GM19025 (cell line): ENCODE results near the gene GTSE1.

ENCODE experiments used
- ATAC-seq: cut with Tn5 transposase; IDR thresholded peaks from one replicate; pipeline ENCODE4 v1.9.1; 2021; ENCODE audit warnings: mild to moderate bottlenecking, low read depth, moderate library complexity; ENCODE audit not compliant: unreplicated experiment

The GTSE1 gene

DNA sequence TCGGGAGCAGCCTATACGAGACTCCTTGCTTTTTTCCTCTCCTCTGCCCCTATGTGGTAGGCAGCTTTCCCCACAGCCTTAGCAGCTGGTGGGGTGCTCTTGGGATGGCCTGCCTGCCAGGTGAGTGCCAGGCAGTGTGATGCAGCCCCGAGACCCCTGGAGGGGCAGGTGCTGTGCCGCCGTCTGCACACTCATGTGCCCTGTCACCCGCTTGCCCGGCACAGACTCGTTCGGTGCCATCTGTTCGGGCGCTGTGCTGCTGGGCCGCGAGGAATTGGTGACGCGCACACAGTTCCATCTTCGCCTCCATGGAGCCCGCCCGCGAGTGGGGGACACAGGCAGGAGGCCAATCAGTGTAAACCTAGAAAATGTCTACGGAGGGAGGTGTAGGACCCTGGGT is 54.0 kb downstream of the GTSE1 start:
- no peak for ATAC-seq

DNA sequence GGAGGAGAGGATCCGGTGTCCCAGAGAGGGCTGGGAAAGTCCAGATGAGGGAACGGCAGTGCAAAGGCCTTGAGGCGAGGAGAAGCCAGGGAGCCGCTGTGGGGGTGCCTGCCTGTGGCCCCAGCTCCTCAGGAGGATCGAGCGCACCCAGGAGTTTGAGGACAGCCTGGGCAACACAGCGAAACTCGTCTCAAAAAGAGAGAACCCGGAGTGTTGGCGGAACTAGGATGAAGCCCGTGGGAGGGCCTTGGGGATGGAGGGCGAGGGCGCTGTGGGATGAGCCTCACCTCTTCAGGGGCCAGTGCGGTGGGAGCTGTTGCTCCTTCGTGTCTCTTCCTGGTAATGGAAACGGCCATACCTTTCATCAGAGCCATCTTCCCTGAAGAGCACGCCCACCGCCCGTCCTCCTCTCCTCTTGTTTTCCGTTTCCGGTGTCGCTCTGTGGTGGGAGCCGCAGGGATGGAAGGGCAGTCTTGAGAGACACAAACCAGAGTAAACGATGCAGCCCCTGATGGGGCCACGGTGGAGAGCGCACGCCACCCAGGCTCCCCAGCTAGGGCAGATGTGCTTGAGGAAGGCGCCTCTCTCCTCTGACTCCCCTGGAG is 54.6 kb downstream of the GTSE1 start:
- ATAC-seq, result no peak

GRCh38 chr22:46351767-46352166 is 55.1 kb downstream of the GTSE1 start:
- ATAC-seq, result no peak

- no peak for ATAC-seq
Measured at GRCh38 chr22:46352276-46352675, 55.6 kb downstream of the GTSE1 start.

- ATAC-seq, result no peak
Measured at GRCh38 chr22:46352691-46353386, 56.2 kb downstream of the GTSE1 start.

DNA sequence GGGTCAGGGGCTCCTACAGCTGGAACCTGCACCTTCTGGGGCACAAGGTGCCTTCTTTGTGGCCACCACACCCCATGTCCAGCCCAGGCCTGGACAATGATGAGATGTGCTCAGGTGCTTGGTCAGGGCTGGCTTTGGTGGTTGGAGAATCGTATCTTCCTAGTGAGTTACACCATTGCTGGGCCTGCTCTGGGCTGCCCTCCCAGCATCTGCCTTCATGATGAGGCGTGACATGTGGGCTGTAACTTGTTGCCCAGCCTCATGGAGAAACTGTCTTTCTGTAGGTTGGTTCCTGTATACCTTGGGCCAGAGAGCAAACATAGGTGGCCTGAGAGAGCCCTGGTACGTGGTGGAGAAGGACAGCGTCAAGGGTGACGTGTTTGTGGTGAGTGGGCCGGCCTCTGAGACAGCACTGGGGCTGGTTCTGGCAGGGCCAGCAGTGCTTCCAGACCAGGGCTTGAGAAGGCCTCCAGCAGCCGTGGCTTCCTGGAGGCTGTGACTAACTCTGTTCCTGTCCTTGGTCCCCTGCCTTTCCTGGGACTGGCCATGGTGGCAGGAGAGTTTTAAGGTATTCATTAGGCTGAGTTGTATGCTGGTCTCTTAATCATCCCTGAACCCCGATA is 56.9 kb downstream of the GTSE1 start:
- ATAC-seq, result no peak

GRCh38 chr22:46354176-46354992 is 57.7 kb downstream of the GTSE1 start:
- no peak for ATAC-seq

DNA sequence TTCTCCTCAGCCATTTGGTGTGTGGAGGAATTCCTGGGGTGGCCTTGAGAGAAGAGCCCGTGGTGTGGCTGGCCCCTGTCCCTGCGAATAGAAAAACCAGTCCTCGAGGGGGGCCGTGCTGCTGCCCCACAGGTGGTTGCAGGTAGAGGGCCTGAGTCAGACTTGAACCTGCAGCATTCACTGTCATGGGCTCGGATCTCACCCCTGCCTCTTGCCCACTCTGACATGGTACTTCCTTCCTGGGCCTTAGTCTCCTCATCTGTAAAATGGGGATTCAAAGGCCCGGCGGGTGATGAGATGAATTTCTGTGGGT is 58.3 kb downstream of the GTSE1 start:
- no peak for ATAC-seq

GRCh38 chr22:46355369-46355995 is 58.8 kb downstream of the GTSE1 start:
- no peak for ATAC-seq

GRCh38 chr22:46355996-46356471 is 59.4 kb downstream of the GTSE1 start:
- no peak for ATAC-seq

GRCh38 chr22:46356496-46357480 is 60.1 kb downstream of the GTSE1 start:
- no peak for ATAC-seq

GRCh38 chr22:46357711-46358520 is 61.2 kb downstream of the GTSE1 start:
- ATAC-seq, result no peak

- ATAC-seq, result no peak
Measured at GRCh38 chr22:46358766-46359165, 62.1 kb downstream of the GTSE1 start.

DNA sequence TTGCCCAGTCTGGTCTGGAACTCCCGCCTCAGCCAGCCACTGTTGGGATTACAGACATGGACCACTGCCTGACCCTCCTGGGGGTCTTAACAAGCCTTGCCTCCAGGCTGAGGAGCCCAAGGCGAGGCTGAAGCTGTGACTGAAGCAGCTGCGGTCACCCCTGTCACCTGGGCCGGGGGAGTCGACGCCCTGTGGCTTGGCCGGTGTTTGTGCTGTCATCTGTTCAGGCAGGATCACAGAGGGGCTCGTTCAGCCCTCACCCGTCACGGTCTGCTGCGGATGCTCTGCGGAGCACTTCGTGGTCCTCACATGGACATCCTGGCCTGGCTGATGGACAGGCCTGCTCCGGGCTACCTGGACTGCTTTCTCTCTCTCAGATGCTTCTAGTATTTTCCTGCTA is 62.7 kb downstream of the GTSE1 start:
- ATAC-seq, result no peak

DNA sequence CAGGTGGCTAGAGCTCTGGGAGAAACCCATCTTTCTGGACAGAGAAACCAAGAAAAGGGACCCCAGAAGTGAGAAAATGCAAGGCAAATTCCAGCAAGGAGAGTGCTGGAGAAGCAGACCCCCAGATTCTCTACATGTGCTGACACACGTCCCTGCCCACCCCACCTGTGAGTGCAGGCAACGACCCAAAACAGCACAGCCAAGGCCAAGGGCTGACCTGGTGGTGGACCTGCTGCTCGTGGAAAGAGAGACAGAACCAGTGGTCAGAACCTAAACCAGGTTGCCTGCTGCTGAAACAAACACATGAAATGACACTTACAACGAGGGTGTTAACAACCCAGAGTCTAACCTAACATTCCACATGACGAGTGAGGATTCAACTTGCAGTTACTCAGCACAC is 63.4 kb downstream of the GTSE1 start:
- no peak for ATAC-seq

DNA sequence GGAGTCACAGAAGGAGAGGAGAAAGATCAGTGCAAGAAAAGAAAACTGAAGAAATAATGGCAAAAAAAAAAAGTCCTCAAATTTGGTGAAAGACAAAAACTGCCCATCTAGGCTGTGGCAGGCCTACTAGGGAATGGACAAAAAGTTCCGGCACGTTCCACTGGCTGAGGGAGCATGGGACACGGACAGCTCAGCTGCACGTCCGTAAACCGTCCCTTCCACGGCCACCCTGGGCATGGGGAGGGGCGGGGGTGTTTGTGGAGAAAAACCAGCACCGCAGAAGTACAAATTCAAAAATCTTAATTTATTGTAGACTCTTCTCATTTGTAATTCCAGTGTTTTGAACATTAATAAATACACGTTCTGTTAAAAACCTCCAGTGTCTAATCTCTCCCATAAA is 64.2 kb downstream of the GTSE1 start:
- no peak for ATAC-seq

GRCh38 chr22:46361826-46362202 is 65.1 kb downstream of the GTSE1 start:
- no peak for ATAC-seq

DNA sequence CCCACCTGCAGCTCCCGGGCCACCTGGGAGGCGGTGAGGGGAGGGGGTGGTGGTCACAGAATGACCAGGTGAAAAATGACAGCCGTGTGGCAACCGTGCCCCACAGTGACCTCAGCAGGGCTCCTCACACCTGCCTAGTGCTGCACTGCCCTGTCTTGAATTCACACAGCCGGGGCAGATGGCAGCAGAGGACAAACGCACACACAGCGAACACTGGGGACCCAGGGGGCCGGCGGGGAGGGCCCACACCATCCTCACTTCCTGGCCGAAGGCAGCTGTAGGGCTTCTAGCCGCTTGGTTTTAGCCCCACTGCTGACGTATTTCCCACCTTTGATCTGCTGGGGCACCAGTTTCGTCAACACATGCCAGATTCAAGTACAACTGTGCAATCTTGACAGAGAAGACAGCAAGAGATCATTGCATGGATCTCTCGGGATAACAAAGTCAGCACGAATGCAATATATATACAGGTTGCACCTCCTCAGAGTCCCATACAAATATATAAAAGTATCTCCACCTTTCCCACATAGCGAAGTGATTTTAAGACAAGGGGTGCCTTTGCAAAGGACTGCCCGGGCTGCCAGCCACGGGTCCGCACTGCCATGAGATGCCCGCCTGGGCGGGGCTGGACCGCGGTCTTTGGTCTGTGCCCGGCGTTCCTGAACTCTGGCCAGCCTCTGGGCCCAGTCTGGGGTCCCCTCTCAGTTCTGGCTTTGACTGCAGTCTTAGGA is 65.7 kb downstream of the GTSE1 start:
- no peak for ATAC-seq
